Thyroid gland (tissue), 4 donors: Measurements from ENCODE around the gene KRT9. TPM values are rescaled to one million over a fixed set of nuclear protein-coding genes. Genes with fewer than 3 reads are reported as not detected.

ENCODE experiments used
- DNase-seq, 2 donors: peaks; one replicate each; pipeline ENCODE4 v3.0.0-alpha.2; 2019
- H3K27ac ChIP-seq, 3 donors: fragments of 200-600 bp; sonication (generic); 1 replicate in 2 of 3; 2 replicates in 1 of 3; pipeline ENCODE4 v1.5.1; 2016 to 2019; ENCODE audit warnings: mild to moderate bottlenecking in 1 of 3, moderate library complexity in 1 of 3
- H3K27me3 ChIP-seq: fragments of 200-600 bp; sonication (generic); one replicate; pipeline ENCODE4 v1.5.1; 2019
- H3K36me3 ChIP-seq, 2 donors: fragments of 200-600 bp; sonication (generic); one replicate each; pipeline ENCODE4 v1.5.1; 2016 to 2019
- H3K4me1 ChIP-seq, 2 donors: fragments of 200-600 bp; sonication (generic); one replicate each; pipeline ENCODE4 v1.5.1; 2017 to 2019
- H3K4me3 ChIP-seq, 3 donors: fragments of 200-600 bp; sonication (generic); replicated peaks in 1 of 3; 1 replicate in 2 of 3; 2 replicates in 1 of 3; pipeline ENCODE4 v1.5.1; 2016; ENCODE audit warnings: mild to moderate bottlenecking in 1 of 3
- H3K9me3 ChIP-seq: fragments of 200-600 bp; sonication (generic); one replicate; pipeline ENCODE4 v1.5.1; 2017
- POLR2A ChIP-seq, 2 donors: fragments of 450-650 bp; IDR thresholded peaks; one replicate each; pipeline ENCODE4 v1.6.1; 2017; ENCODE audit warnings: antibody characterized with exemption in 2 of 2, mild to moderate bottlenecking in 2 of 2, moderate library complexity in 1 of 2
- WGBS, 2 donors: methylation state at CpG; one replicate each; pipeline ENCODE4 v1.1.5; 2017; 5-methylcytosine and 5-hydroxymethylcytosine counted together
- intact Hi-C: fragments of 100-400 bp; cut with DNase I; formaldehyde crosslinking; loops from one replicate; pipeline ENCODE4 v1.15.1; 2023
- total RNA-seq, 4 donors: library from RNA; depleted of rRNA; stranded (reverse); fragments of >200 nt; gene quantifications; one replicate each; pipeline ENCODE4 v1.2.3, GENCODE V29; 2016
- TF ChIP-seq, protein P1 (sequence below), 6 experiments: fragments of 200-600 bp in 3 of 6; fragments of 450-650 bp in 3 of 6; sonication (generic) in 3 of 6; IDR thresholded peaks; one replicate each; pipeline ENCODE4 v1.5.1; 2016 to 2019; ENCODE audit warnings: antibody characterized with exemption in 6 of 6, mild to moderate bottlenecking in 2 of 6, inconsistent platforms in 1 of 6, moderate library complexity in 1 of 6

Gene KRT9
- total RNA-seq, 4 donors from 2014 or later: not detected

DNA sequence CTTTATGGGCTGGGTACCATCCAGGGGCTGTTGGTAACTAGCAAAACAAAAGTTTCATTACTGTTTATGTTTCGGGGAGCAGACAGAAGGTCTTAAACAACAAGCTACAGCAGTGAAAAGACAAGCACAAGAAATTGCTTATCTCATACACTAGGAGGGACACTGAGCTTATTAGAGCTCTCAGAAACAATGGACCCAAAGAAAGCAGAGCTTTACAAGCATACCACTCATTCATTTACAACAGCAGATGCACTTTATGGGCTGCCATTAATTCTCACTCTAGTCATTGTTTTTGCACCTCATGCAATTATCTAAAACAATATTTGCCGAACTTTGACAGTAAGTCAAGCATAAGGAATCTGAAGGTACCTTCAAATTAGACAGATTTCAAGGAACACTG, 30.7 kb upstream of the KRT9 start:
- Histone ChIP-seq H3K4me3 (no peak overlapping the region), H3K9me3 (no peaks in the 10 kb centered on the region), H3K4me1 (no peaks in the 10 kb centered on the region), H3K36me3 (no peaks in the 10 kb centered on the region), H3K27ac (no peak overlapping the region), H3K27me3 (no peaks in the 10 kb centered on the region)
- DNase-seq: no peak
- TF ChIP-seq POLR2A (IDR thresholded peaks at IDR 0.05): no peak
- TF ChIP-seq, protein P1, sequence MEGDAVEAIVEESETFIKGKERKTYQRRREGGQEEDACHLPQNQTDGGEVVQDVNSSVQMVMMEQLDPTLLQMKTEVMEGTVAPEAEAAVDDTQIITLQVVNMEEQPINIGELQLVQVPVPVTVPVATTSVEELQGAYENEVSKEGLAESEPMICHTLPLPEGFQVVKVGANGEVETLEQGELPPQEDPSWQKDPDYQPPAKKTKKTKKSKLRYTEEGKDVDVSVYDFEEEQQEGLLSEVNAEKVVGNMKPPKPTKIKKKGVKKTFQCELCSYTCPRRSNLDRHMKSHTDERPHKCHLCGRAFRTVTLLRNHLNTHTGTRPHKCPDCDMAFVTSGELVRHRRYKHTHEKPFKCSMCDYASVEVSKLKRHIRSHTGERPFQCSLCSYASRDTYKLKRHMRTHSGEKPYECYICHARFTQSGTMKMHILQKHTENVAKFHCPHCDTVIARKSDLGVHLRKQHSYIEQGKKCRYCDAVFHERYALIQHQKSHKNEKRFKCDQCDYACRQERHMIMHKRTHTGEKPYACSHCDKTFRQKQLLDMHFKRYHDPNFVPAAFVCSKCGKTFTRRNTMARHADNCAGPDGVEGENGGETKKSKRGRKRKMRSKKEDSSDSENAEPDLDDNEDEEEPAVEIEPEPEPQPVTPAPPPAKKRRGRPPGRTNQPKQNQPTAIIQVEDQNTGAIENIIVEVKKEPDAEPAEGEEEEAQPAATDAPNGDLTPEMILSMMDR (IDR thresholded peaks at IDR 0.05): no peak
- intact Hi-C loops: no loop called here
- WGBS, 2 donors: 57 to 62% methylated on average over 2 of the region's 2 CpGs

DNA sequence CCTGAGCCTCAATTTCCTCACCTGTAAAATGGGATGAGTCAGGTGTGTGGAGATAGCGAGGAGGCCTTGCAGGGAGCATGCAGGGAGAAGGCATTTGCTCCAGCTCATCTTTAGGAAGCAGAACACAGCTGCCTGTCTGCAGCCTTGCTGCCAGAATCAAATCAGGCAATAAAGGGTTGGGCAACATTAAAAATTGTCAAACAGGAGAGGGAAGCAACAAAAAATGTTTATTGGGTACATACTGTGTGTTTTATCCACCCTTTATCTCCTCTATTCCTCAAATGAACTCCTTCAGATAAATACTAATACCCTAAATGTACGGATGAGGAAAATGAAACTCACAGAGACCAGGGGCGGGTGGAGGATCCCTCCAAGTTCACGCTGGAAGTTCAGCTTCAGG, 28.5 kb upstream of the KRT9 start:
- no peak for TF ChIP-seq POLR2A (IDR thresholded peaks at IDR 0.05)
- TF ChIP-seq, protein P1 (IDR thresholded peaks at IDR 0.05): no peak
- intact Hi-C loops: no loop called here

DNA sequence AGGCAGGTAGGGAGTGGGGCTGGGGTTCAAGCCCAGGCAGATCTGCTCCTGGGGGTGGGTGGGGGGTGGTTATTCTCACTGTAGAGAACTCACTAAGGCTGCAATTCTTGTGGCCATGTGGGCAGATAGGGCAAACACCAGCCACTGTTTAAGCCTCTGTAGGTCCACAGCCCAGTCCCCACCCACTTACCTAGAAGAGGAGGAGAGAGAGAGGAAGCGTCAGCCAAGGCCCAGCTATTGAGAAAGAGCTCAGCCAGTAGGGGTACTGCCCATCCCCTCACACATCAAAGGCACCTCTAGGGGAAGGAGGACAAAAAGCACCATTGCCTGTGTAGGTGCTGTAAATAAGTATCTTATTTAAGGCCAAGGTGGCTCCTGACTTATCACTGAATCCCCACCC, 27.8 kb upstream of the KRT9 start:
- 63 to 70% methylated on average over 1 of the region's 1 CpG for WGBS, 2 donors
- H3K27ac ChIP-seq: no peak overlapping the region
- intact Hi-C loops: no loop called here
- H3K36me3 ChIP-seq: no peaks in the 10 kb centered on the region
- H3K9me3 ChIP-seq: no peaks in the 10 kb centered on the region
- TF ChIP-seq, protein P1 (IDR thresholded peaks at IDR 0.05): no peak
- no peak for TF ChIP-seq POLR2A (IDR thresholded peaks at IDR 0.05)
- H3K4me3 ChIP-seq: no peak overlapping the region
- no peak for DNase-seq
- H3K27me3 ChIP-seq: no peaks in the 10 kb centered on the region
- H3K4me1 ChIP-seq: no peaks in the 10 kb centered on the region

More for the DNA sequence above, 28.5 kb upstream of the KRT9 start:
- 69 to 74% methylated on average over 4 of the region's 4 CpGs for WGBS, 2 donors
- no peak overlapping the region for H3K4me3 ChIP-seq
- H3K4me1 ChIP-seq: no peaks in the 10 kb centered on the region
- H3K36me3 ChIP-seq: no peaks in the 10 kb centered on the region
- no peak overlapping the region for H3K27ac ChIP-seq
- no peaks in the 10 kb centered on the region for H3K27me3 ChIP-seq
- H3K9me3 ChIP-seq: no peaks in the 10 kb centered on the region
- DNase-seq: no peak

DNA sequence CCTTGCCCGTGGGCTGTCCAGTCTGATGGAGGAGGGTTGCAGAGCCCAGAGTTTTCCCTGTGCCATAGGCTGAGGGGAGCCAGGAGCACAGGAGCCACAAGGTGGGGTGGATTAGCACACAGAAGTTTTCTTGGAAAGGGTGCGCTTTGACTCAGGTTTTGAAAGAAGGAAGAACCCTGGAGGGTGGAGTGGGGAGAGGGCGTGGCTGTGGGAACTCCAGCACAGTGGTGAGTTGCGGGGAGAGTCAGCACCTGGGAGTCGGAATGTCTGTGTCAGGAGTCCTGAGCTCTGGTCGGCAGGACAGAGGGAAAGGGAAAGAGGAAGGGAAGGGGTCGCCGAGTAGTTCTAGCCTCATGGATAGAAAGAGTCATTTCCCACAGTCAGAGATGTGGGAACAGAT, 23.7 kb upstream of the KRT9 start:
- Histone ChIP-seq H3K4me1 (no peaks in the 10 kb centered on the region), H3K27me3 (no peaks in the 10 kb centered on the region), H3K36me3 (no peaks in the 10 kb centered on the region), H3K4me3 (no peak overlapping the region), H3K27ac (no peak overlapping the region), H3K9me3 (no peaks in the 10 kb centered on the region)
- DNase-seq: no peak
- TF ChIP-seq POLR2A (IDR thresholded peaks at IDR 0.05): no peak
- TF ChIP-seq, protein P1 (IDR thresholded peaks at IDR 0.05): no peak
- intact Hi-C loops: no loop called here
- 79 to 80% methylated on average over 7 to 8 of the region's 8 CpGs for WGBS, 2 donors

DNA sequence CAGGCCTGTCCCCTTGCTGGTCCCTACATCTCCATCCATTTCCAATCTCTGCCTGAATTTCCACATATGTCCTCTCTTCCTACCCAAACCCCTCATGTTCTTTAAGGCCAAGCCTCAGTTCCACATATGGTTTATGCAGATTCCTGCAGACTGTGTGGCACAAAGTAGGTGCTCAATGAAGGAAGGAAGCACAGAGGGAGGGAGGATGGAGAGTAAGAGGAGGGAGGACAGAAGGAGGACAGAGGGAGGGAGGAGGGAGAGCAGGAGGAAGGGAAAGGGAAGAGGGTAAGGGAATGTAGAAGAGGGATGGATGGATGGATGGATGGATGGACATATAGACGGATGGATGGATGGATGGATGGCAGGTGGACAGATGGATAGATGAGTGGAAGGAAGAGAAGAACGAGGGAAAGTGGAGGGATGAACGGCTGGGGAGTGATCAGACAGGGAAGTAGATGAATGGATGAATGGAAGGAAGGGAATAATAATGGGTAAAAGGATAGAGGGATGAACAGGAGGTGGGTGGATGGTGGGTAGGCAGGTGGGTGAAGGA, 22.6 kb upstream of the KRT9 start:
- 65 to 72% methylated on average over 3 of the region's 3 CpGs for WGBS, 2 donors

More for the DNA sequence above, 22.6 kb upstream of the KRT9 start:
- Histone ChIP-seq H3K4me3 (no peak overlapping the region), H3K4me1 (no peaks in the 10 kb centered on the region), H3K36me3 (no peaks in the 10 kb centered on the region), H3K27me3 (no peaks in the 10 kb centered on the region), H3K27ac (no peak overlapping the region), H3K9me3 (no peaks in the 10 kb centered on the region)
- no peak for TF ChIP-seq POLR2A (IDR thresholded peaks at IDR 0.05)
- TF ChIP-seq, protein P1 (IDR thresholded peaks at IDR 0.05): no peak
- intact Hi-C loops: no loop called here
- DNase-seq: no peak
